ENCODE measurements around the gene FPR3. TPM values are rescaled to one million over a fixed set of nuclear protein-coding genes. Genes with fewer than 3 reads are reported as not detected.

Gene FPR3
- total and polyA plus RNA-seq, 5 donors from 2014 or later: not detected

GRCh38 chr19:51821921-51822320, 27.0 kb downstream of the FPR3 start:
- Mint-ChIP-seq H3K27me3 (peaks cover 4% of the 10 kb centered on the region), H3K4me1 (no peaks in the 10 kb centered on the region), H3K27ac (no peak overlapping the region), H3K9me3 (peaks cover 10 to 80% (median 21%) of the 10 kb centered on the region in 7 donors), H3K4me3 (no peak overlapping the region), H3K36me3 (peaks cover 9% of the 10 kb centered on the region)
- no peak overlapping the region for H3K4me3 ChIP-seq (ENCODE audit: low read depth, low read length)
- H3K27ac ChIP-seq (ENCODE audit: insufficient read depth, low read length, poor library complexity, severe bottlenecking): no peak overlapping the region
- H3K27me3 ChIP-seq (ENCODE audit: control insufficient read depth, insufficient read depth, low read length): no peaks in the 10 kb centered on the region
- no peak for DNase-seq
- no peak for ATAC-seq (ENCODE audit: low read depth in 2 of 2)
- peaks cover 20 to 38% of the 10 kb centered on the region in 2 experiments for H3K9me3 ChIP-seq (ENCODE audit: control insufficient read depth in 2 of 2, low read length in 2 of 2)
- H3K36me3 ChIP-seq (ENCODE audit: control insufficient read depth, insufficient read depth, low read length): no peaks in the 10 kb centered on the region
- no peaks in the 10 kb centered on the region for H3K4me1 ChIP-seq (ENCODE audit: control insufficient read depth, insufficient read depth, low read length, poor library complexity, severe bottlenecking)

- DNase-seq (no peak), ATAC-seq (ENCODE audit: low read depth in 2 of 2) (no peak)
- peaks cover 4% of the 10 kb centered on the region for H3K27me3 Mint-ChIP-seq
- Histone ChIP-seq H3K4me3 (ENCODE audit: low read depth, low read length) (no peak overlapping the region), H3K36me3 (ENCODE audit: control insufficient read depth, insufficient read depth, low read length) (no peaks in the 10 kb centered on the region), H3K4me1 (ENCODE audit: control insufficient read depth, insufficient read depth, low read length, poor library complexity, severe bottlenecking) (no peaks in the 10 kb centered on the region), H3K9me3 (ENCODE audit: control insufficient read depth in 2 of 2, low read length in 2 of 2) (peaks cover 20 to 41% of the 10 kb centered on the region in 2 experiments), H3K27ac (ENCODE audit: insufficient read depth, low read length, poor library complexity, severe bottlenecking) (no peak overlapping the region), H3K27me3 (ENCODE audit: control insufficient read depth, insufficient read depth, low read length) (no peaks in the 10 kb centered on the region)
- peaks cover 9% of the 10 kb centered on the region for H3K36me3 Mint-ChIP-seq
- peaks cover 10 to 80% (median 21%) of the 10 kb centered on the region in 7 donors for H3K9me3 Mint-ChIP-seq
- H3K4me1 Mint-ChIP-seq: no peaks in the 10 kb centered on the region
- no peak overlapping the region for H3K4me3 Mint-ChIP-seq
- no peak overlapping the region for H3K27ac Mint-ChIP-seq
Observed at GRCh38 chr19:51822325-51822724, 27.4 kb downstream of the FPR3 start.

GRCh38 chr19:51822946-51823345, 28.0 kb downstream of the FPR3 start:
- H3K4me1 Mint-ChIP-seq: no peaks in the 10 kb centered on the region
- ATAC-seq (ENCODE audit: low read depth in 2 of 2): no peak
- H3K27ac ChIP-seq (ENCODE audit: insufficient read depth, low read length, poor library complexity, severe bottlenecking): no peak overlapping the region
- H3K4me3 Mint-ChIP-seq: no peak overlapping the region
- no peak overlapping the region for H3K27ac Mint-ChIP-seq
- DNase-seq: no peak
- H3K4me3 ChIP-seq (ENCODE audit: low read depth, low read length): no peak overlapping the region
- peaks cover 9% of the 10 kb centered on the region for H3K36me3 Mint-ChIP-seq
- H3K36me3 ChIP-seq (ENCODE audit: control insufficient read depth, insufficient read depth, low read length): no peaks in the 10 kb centered on the region
- H3K4me1 ChIP-seq (ENCODE audit: control insufficient read depth, insufficient read depth, low read length, poor library complexity, severe bottlenecking): no peaks in the 10 kb centered on the region
- peaks cover 4% of the 10 kb centered on the region for H3K27me3 Mint-ChIP-seq
- H3K27me3 ChIP-seq (ENCODE audit: control insufficient read depth, insufficient read depth, low read length): no peaks in the 10 kb centered on the region
- peaks cover 10 to 85% (median 24%) of the 10 kb centered on the region in 7 donors for H3K9me3 Mint-ChIP-seq
- H3K9me3 ChIP-seq (ENCODE audit: control insufficient read depth in 2 of 2, low read length in 2 of 2): peaks cover 24 to 47% of the 10 kb centered on the region in 2 experiments

- no peak overlapping the region for H3K27ac ChIP-seq (ENCODE audit: insufficient read depth, low read length, poor library complexity, severe bottlenecking)
- Mint-ChIP-seq H3K4me1 (no peaks in the 10 kb centered on the region), H3K4me3 (no peak overlapping the region), H3K27me3 (peaks cover 4% of the 10 kb centered on the region), H3K9me3 (peaks cover 8 to 83% (median 25%) of the 10 kb centered on the region in 7 donors), H3K27ac (no peak overlapping the region), H3K36me3 (peaks cover 9% of the 10 kb centered on the region)
- no peaks in the 10 kb centered on the region for H3K36me3 ChIP-seq (ENCODE audit: control insufficient read depth, insufficient read depth, low read length)
- H3K9me3 ChIP-seq (ENCODE audit: control insufficient read depth in 2 of 2, low read length in 2 of 2): peaks cover 16 to 53% of the 10 kb centered on the region in 2 experiments
- ATAC-seq (ENCODE audit: low read depth in 2 of 2) (no peak), DNase-seq (no peak)
- H3K4me3 ChIP-seq (ENCODE audit: low read depth, low read length): no peak overlapping the region
- no peaks in the 10 kb centered on the region for H3K4me1 ChIP-seq (ENCODE audit: control insufficient read depth, insufficient read depth, low read length, poor library complexity, severe bottlenecking)
- no peaks in the 10 kb centered on the region for H3K27me3 ChIP-seq (ENCODE audit: control insufficient read depth, insufficient read depth, low read length)
Observed at GRCh38 chr19:51824281-51825005, 29.5 kb downstream of the FPR3 start.

DNA sequence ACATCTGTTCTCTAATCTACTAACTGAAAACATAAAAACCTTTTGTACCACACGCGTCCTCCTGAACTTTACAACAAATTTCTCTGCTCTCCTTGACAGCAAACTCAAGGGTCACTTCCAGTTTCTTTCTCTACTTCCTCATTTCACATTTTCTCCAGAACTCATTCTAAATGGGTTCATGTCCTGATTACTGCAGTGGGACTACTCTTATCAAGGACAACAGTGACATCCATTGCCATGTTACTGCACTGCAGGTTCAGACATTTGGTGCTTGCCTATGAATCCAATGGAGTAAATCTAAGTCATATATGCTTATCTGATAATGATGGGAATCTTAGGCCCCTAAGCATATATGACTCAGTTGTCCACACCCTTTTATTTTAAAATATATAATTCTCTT, 35.3 kb downstream of the FPR3 start:
- Mint-ChIP-seq H3K36me3 (peaks cover 3% of the 10 kb centered on the region), H3K27me3 (no peaks in the 10 kb centered on the region), H3K4me3 (no peak overlapping the region), H3K4me1 (no peaks in the 10 kb centered on the region), H3K27ac (no peak overlapping the region), H3K9me3 (peaks cover 5 to 68% (median 29%) of the 10 kb centered on the region in 7 donors)
- no peaks in the 10 kb centered on the region for H3K27me3 ChIP-seq (ENCODE audit: control insufficient read depth, insufficient read depth, low read length)
- no peaks in the 10 kb centered on the region for H3K4me1 ChIP-seq (ENCODE audit: control insufficient read depth, insufficient read depth, low read length, poor library complexity, severe bottlenecking)
- DNase-seq: no peak
- H3K27ac ChIP-seq (ENCODE audit: insufficient read depth, low read length, poor library complexity, severe bottlenecking): no peak overlapping the region
- H3K4me3 ChIP-seq (ENCODE audit: low read depth, low read length): no peak overlapping the region
- peaks cover 27 to 54% of the 10 kb centered on the region in 2 experiments for H3K9me3 ChIP-seq (ENCODE audit: control insufficient read depth in 2 of 2, low read length in 2 of 2)
- H3K36me3 ChIP-seq (ENCODE audit: control insufficient read depth, insufficient read depth, low read length): no peaks in the 10 kb centered on the region
- ATAC-seq (ENCODE audit: low read depth in 2 of 2): no peak

GRCh38 chr19:51837145-51837544, 42.2 kb downstream of the FPR3 start:
- Histone ChIP-seq H3K4me1 (ENCODE audit: control insufficient read depth, insufficient read depth, low read length, poor library complexity, severe bottlenecking) (no peaks in the 10 kb centered on the region), H3K27me3 (ENCODE audit: control insufficient read depth, insufficient read depth, low read length) (no peaks in the 10 kb centered on the region), H3K9me3 (ENCODE audit: control insufficient read depth in 2 of 2, low read length in 2 of 2) (peaks cover 16 to 40% of the 10 kb centered on the region in 2 experiments), H3K4me3 (ENCODE audit: low read depth, low read length) (no peak overlapping the region), H3K36me3 (ENCODE audit: control insufficient read depth, insufficient read depth, low read length) (no peaks in the 10 kb centered on the region), H3K27ac (ENCODE audit: insufficient read depth, low read length, poor library complexity, severe bottlenecking) (no peak overlapping the region)
- H3K9me3 Mint-ChIP-seq: peaks cover 0 to 48% (median 17%) of the 10 kb centered on the region in 7 donors
- ATAC-seq (ENCODE audit: low read depth in 2 of 2) (no peak), DNase-seq (no peak)
- H3K27ac Mint-ChIP-seq: no peak overlapping the region
- H3K27me3 Mint-ChIP-seq: no peaks in the 10 kb centered on the region
- H3K36me3 Mint-ChIP-seq: peaks cover 13% of the 10 kb centered on the region
- no peak overlapping the region for H3K4me3 Mint-ChIP-seq
- H3K4me1 Mint-ChIP-seq: no peaks in the 10 kb centered on the region

DNA sequence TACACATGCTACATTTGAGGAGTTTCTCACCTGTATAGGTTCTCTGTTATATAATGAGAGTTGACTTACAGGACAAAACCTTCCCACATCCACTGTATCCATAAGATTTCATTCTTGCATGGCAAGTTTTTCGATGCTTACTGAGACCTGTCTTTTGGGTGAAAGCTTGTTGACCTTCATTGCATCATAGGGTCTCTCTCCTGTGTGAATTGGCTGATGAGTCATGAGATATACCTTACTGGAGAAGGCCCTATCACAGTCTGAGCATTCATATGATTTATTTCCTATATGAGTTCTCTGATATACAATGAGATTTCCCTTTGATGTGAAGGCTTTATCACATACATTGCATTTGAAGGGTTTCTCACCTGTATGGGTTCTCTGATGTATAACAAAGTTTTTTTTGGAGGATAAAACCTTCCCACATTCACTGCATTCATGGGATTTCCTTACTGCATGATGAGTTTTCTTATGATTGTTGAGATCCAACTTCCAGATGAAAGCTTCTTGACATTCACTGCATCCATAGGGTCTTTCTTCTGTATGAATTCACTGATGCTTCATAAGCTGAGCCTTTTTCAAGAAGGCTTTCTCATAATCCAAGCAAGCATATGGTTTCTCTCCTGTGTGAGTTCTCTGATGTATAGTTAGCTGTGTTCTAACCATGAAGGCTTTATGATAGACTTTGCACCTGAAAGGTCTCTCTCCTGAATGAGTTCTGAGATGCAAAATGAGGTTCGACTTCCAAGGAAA, 67.1 kb downstream of the FPR3 start:
- Histone ChIP-seq H3K36me3 (ENCODE audit: control insufficient read depth, insufficient read depth, low read length) (no peaks in the 10 kb centered on the region), H3K4me1 (ENCODE audit: control insufficient read depth, insufficient read depth, low read length, poor library complexity, severe bottlenecking) (no peaks in the 10 kb centered on the region), H3K4me3 (ENCODE audit: low read depth, low read length) (no peak overlapping the region), H3K9me3 (ENCODE audit: control insufficient read depth in 2 of 2, low read length in 2 of 2) (peaks cover 81 to 97% of the 10 kb centered on the region in 2 experiments), H3K27ac (ENCODE audit: insufficient read depth, low read length, poor library complexity, severe bottlenecking) (no peak overlapping the region), H3K27me3 (ENCODE audit: control insufficient read depth, insufficient read depth, low read length) (no peaks in the 10 kb centered on the region)
- Mint-ChIP-seq H3K27ac (no peak overlapping the region), H3K4me1 (no peaks in the 10 kb centered on the region), H3K9me3 (peaks cover 4 to 81% (median 24%) of the 10 kb centered on the region in 7 donors), H3K36me3 (peaks cover 12% of the 10 kb centered on the region), H3K4me3 (no peak overlapping the region), H3K27me3 (no peaks in the 10 kb centered on the region)
- no peak for DNase-seq
- no peak for ATAC-seq (ENCODE audit: low read depth in 2 of 2)

Measured in CD4-positive, CD25-positive, alpha-beta regulatory T cell (primary cell).